Right kidney (tissue), 1 donor: Measurements from ENCODE around the gene CEP192.

ENCODE experiments used
- DNase-seq: peaks from one replicate; pipeline ENCODE4 v3.0.0-alpha.2; 2016

The CEP192 gene

DNA sequence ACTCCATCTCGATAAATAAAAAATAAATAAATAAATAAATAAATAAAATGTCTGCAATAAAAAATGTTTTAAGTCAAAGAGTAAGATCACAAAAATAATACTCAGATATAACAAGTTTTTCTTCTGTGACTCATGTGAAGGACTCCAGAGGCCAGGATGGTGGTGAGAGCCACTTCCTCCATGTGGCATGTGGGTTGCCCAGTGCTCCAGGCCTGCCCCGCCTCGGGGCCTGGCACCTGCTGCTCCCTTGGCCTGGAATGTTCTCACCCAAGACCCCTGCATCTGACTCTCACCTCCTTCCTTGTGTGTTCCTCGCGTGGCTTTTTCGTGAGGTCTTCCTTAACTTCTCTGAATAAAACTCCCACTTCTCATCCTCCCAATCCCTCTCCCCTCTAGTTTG, 150.0 kb downstream of the CEP192 start:
- DNase-seq: no peak

DNA sequence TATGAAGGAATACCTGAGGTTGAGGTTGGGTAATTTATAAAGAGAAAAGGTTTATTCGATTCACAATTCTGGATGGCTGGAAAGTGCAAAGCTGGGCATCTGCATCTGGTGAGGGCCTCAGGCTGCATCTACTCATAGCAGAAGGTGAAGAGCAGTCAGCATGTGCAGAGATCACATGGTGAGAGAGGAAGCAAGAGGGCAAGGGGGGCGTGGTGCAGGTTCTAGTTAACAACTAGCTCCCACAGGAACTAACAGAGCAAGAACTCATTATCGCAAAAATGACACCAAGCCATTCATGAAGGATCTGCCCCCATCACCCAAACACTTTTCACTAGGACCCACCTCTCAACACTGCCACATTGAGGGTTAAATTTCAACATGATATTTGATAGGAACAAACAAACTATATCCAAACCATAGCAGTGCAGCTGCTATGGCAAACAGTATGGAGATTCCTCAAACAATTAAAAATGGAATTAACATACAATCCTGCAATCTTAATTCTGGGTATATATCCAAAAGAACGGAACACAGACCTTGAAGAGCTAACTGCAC, 154.6 kb downstream of the CEP192 start:
- no peak for DNase-seq

GRCh38 chr18:13147130-13147529, 156.0 kb downstream of the CEP192 start:
- DNase-seq: no peak

GRCh38 chr18:13151656-13152055, 160.5 kb downstream of the CEP192 start:
- DNase-seq: no peak

DNA sequence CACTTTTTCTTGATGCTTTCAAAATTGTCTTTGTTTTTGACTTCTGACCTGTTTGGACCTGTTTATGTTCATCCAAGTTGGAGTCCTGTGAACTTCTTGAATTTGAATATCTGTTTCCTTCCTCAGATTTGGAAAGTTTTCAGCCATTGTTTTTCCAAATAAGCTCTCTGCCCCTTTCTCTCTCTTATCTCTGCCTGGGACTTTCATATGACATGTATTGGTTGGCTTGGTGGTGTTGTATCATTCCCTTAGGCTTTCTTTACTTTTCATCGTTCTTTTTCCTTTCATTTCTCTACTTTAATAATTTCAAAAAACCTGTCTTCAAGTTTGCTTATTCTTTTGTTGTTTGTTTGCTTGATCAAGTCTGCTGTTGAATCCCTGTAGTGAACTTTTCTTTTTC, 167.3 kb downstream of the CEP192 start:
- DNase-seq: no peak

GRCh38 chr18:13159579-13159978, 168.4 kb downstream of the CEP192 start:
- no peak for DNase-seq

- DNase-seq: no peak
Observed at GRCh38 chr18:13161276-13161899, 170.2 kb downstream of the CEP192 start.

- DNase-seq: no peak
Observed at GRCh38 chr18:13163167-13163927, 172.2 kb downstream of the CEP192 start.

DNA sequence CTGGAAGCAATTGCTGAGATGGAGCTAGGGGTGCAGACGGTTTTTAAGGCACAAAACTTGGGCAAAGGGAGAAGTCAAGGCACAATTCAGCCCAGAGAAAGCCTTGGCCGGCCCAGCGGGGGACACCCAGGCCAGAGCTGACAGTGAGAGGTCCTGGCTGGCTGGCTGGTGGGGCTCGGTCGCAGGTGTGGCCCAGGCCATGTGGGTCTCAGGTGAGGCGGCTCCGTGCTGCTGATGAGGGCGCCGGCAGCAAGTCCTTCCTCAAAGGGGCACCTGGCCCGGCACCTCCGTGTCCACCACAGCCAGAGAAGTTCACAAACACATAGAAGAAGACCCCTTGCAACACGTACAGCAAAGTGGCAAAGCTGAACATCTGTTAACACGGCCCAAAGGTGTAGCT, 173.2 kb downstream of the CEP192 start:
- no peak for DNase-seq

DNA sequence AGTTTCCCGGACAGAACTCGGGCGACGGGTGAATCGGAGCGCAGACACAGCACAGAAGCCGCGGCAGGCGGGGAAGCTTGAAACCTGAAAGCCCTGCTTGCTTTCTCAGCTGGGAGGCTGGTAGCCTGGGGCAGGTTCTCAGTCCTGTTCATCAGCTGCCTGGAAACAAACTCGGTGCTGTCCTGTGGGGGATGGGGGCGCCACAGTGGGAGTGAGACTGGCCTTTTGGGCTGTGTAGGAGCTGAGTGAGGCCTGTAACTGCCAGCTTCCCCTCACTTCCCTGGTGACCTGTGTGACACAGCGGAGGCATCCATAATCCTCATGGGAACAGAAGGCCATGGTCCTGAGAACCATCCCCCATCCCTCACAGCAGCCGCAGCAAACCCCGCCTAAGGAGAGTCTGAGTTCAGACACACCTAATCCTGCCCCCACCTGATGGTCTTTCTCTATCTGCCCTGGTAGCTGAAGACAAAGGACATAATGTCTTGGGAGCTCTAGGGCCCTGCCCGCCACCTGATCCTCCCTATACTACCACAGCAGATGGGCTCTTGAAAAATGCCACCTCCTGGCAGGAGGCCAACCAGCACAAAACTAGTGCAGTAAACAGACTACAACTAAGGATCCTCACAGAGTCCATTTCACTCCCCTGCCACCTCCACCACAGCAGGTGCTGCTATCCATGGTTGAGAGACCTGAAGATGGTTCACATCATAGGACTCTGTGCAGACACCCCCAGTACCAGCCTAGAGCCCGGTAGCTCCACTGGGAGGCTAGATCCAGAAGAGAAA, 174.7 kb downstream of the CEP192 start:
- DNase-seq: no peak

DNA sequence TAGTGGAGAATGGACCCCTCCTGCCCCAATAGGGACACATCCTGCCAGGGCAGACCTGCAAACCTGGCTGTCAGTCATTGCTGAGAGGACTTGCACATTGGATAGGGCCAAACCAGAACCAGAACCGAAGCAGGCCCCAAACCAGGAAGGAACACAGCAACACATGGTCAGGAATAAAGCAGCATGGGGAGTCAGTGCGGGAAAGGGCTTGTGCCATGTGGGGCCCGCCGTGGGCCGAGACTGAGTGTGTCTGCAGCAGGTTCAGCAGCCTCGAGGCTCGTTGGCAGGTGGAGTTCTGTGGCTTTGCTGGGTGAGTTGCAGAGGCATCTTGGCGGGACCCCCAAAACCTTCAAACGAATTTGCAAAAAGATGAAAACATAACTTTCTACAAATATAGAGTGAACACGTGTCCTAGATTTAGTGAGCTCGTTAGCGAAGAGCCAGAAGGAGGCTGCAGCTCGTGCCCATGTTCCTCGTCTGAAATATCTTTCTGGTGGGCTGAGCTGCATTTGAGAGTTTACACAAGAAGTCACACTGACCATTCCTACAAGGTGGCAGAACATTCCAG, 182.5 kb downstream of the CEP192 start:
- no peak for DNase-seq
